NCI-H460 (cell line): ENCODE data around the gene COL9A1. TPM values are rescaled to one million over a fixed set of nuclear protein-coding genes. Genes with fewer than 3 reads are reported as not detected.

Source experiments
- DNase-seq: peaks from one replicate; pipeline ENCODE4 v3.0.0-alpha.2; 2016; ENCODE audit warnings: low read depth; ENCODE audit errors: extremely low read depth
- total RNA-seq: library from RNA; depleted of rRNA; stranded (reverse); fragments of >200 nt; shearing (Covaris generic); gene quantifications from 2 replicates; pipeline ENCODE4 v1.2.3, GENCODE V29; 2014

The COL9A1 gene
- total RNA-seq, 1 experiment from 2014 or later, result not detected

DNA sequence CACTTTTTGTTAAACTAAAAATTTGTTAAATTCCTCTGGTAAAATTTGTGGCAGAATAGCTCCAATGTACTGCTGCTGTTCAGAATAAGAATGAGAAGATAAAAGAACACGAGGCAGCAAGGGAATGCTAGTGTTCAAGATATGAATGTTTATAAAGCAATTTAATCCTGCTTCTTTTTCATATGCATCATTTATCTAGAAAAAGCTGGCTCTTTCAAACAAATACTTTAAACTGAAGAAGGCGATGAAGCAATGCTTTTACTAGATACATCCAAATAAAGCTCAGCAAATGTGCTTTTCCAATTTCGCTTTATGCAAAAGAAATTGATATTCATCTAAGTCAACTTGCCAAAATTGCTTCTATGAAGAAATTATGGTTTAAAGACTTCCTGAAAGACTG, 66.5 kb downstream of the COL9A1 start:
- DNase-seq, result no peak

DNA sequence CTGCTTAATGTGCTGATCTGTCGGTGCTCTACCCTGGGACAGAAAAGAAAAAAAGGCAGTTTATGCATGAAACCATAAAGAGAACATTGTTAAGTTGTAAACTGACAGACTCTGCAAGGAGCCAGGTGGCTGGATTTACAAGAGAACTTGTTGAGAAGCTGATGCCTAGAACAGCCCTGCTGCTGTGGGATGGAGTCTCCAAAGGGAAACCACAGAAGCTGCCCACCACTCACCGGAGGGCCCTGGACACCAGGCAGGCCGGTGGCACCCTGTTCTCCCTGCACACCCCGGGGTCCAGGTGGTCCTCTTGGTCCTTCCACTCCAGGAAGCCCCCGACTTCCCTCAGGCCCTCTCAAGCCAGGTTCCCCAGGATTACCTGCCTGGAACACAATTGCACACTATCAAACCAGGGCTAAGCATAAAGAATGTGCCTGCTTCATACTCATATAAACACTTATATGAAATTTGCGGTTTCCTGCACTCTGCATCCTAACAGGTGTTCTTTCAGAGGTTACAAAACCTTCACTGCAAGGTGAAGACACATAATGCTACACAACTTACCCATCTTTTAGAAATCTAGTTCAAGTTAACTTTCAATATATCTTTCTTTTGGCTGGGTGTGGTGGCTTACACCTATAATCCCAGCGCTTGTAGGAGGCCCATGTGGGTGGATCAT, 68.2 kb downstream of the COL9A1 start:
- DNase-seq, result no peak

DNA sequence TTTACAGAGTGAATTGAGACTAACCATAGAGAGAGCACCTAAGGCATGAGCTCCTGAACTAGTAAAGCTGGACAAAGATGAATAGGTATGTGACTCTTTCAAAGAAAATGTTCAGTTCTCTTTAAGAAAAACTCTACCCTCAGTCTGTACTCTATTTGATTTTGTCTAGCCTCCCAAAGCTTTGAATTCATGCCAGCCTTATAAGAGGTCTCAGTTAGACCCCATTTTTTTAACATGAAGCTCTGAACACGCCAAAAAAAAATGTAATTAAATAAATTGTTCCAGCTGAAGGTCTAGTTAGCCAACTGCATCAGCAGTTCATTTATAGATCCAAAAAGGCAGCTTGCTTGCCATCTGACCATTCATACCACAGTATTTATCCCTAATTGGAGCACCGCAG, 71.6 kb downstream of the COL9A1 start:
- no peak for DNase-seq

DNA sequence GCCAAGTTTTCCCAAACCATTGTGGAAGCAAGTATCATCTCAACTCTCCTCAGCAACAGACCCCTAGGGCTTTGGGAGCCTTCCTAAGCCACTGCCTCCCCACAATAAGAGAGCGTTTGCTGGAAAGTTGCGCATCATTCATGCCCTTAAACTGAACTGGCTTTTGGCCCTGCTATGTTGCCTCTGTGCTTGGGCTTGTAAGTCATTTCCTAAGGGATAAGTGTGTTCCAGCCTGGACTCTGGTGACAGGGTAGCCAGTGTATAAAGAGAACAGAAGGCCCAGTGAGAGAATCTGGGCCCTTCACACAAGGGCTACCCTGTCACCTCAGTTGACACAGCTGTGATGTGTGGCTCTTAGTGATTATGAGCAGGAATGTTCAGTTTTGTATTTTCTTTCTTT, 77.8 kb downstream of the COL9A1 start:
- DNase-seq, result no peak

DNA sequence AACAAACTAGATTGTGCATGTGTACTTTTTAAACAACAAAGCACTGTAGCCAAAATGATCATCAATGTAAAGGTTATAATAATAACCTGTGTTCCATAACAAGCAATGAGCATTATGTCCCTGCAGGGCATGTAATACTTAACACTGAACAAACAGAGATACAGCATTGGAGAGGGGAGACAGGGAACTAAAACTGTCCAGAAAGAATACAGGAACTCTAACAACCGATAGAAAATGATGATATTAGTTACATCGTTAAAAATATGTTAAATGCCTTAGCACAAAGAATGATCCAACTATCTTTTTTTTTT, 80.5 kb downstream of the COL9A1 start:
- DNase-seq, result no peak

DNA sequence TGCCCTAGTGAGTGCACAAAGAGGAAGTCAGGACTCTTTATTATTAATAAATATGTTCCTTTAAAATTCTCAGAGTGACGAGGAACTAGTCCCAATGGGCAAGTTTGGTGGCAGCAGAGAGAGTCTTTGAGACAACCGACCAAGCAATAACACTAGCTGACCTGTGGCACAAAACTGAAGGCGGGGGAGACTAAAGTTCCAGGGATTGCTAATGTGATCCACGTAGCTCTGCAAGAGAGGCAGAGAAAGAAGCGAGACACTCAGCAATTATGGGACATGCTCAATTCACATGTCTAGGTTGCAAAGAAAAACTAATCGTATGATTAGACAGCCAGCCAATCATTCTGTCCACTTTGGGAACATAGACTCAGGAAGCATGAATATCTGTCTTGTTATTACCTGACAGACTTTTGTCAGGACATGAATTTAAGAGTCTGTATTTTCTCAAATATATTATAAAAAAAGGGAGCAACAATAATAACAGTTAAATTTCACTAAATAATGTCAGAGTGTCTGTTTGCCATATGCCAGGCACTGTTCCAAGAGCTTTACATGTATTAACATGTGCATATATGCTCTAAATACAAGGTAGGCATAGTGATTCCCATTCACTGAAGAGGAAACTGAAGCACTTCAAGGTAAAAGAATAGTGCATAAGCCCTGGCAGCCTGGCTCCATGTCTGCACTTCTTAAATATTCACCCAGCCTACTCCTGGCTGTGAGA, 81.0 kb downstream of the COL9A1 start:
- DNase-seq, result no peak

DNA sequence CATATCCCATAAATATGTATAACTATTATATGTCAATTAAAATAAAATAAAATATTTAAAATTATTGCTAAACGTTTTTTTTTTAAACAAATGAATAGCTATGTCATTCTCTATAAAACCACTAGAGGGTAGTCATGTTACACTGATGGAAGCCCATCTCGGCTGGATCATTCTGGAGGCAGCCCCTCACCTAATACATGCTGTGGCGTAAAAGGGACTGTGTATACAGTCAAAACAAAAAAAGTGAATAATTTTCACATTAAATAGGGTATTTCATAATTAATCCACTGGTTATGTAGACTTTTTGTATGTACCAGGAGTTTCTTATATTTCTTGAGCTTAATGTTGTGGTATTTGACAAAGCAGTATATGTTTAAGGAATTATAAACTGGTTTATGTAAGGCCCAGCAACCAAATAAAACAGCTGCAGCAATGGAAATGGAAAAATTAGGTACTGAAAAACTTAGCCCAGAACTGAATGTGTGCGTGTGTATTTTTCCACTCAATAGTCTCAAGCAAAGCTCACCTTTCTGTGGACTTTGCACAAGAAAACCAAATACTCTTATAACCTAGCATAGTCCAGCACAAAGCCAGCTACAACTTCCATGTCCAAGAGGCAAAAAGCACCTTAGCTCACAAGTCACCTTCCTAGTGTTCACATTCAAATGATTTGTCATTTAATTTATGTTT, 81.7 kb downstream of the COL9A1 start:
- peak; percentile 13 for DNase-seq

DNA sequence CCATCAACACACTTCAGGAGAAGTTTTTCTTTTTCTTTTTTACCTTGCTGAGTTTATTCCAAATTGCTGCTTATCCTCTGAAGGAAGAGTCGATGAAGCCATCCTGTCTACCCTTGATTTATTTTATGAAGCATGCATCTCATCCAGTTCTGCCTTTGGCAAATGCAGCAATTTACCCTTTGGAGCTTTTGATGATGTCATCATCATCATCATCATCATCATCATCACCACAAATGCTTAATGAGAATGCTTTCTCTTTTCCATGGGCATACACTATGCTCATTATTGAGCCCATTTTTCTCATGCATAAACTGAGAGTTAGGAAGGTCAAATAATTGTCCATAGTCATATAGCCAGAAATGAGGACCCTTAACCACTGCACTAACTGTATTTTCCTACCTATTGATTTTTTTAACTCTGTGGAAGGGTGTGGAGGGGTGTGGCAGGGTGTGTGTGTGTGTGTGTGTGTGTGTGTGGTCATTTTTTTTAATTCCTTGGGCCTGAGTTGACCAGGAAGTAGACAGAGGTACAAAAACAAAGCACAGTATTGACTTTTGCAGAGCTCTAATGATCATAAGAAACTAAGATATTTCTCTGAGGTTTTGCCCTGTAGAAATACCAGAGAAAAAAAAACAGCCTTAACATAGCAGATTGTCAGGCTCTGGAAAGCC, 82.8 kb downstream of the COL9A1 start:
- no peak for DNase-seq

DNA sequence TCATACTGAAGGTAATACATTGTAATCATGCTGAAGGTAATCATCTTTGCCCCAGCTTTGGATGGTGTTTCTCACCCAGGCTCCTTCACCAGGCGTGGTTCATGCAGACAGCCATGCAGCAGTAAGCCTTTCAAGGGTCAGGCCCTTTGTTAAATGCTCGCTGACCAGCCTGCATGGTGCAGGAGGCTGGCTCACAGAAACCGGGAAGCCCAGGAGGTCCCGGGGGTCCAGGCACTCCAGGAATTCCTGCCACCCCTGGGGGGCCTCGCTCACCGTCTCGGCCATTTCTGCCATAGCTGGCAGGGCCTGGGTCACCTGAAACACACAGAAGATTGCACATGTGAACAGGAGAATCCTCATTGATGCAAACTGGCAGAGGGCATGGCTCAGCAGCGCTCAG, 86.1 kb downstream of the COL9A1 start:
- no peak for DNase-seq

DNA sequence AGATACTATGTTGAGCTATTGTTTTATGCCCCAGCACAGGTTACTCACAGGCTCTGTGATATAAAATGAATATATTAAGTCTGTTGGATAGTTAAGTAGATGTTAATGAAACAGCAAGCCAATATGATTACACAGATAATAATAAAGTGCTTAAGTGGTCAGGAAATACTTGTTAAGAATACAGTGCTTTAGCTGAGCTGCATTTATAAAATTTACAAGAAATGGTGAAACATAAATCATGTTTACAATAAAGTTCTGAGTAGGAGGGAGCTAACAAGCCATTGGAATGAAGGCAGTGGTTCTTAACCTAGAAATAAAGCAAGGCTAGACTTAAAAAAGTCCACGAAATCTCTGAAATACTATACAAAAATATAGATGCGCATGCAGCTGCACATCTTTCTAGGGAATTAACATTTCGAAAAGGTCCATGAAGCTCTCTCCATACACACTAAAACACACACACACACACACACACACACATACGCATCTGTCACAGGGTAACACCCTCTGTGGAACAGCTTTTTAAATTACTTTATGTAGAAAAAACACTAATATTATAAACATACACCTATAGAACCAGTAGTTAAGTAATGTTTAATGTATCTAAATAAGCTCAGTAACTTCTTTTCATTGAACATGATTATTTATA, 87.3 kb downstream of the COL9A1 start:
- DNase-seq, result no peak

DNA sequence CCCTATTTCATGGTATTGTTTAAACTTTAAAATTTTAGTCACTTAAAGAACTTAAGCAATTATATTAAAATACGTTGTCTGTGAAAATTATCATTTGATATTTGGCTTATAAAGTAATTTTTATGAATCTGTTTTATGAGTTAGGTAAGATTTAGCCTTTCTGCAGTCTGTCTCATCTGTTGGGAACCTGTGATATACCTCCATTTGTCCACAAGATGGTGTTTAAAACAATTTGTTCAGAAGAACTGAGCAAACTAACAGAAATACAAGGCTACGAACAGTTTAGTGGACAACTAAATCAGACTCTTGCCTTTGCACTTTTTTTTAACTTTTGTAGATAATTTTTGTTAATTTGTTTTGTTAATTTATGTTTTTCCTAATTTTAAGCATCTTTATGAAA, 92.4 kb downstream of the COL9A1 start:
- no peak for DNase-seq

DNA sequence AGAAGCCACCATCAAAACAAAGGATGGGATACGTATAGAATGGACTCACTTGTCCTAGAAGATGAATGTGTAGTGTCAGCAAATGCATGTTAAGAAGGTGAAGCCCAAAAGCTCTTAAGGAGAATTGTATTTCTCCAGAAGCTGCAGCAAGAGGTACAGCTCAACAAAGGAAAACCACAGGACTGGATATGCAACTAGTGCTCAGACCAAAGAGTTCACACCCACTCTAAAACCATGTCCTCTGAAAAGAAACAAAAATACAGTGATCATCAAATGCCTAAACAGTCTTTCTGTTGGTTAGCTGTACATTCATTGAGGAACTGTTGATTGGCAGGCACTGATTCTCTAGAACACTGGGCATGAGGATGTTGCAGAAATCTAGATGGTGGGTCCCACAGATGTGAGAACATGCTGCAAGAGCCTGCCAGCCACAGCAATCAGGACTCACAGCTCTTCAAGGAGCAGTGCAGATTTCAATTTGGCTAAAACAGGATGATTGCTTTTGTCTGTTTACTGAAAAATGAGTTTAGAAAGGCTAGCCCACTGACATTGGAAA, 94.6 kb downstream of the COL9A1 start:
- no peak for DNase-seq

DNA sequence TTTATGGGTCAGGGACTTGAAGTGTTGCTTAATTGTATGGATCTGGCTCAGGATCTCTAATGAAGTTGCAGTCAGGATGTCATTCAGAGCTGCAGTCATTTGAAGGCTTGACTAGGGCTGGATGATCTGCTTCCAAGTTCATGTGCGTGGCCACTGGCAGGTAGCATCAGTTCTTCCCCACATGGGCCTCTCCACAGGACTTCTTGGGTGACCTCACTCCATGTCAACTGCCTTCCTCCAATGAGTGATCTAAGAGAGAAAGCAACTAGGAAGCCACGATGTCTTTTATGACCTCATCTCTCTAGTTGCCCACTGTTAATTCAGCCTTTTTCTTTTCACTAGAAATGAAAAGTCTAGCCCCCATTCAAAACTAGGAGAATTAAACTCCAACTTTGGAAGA, 104.1 kb downstream of the COL9A1 start:
- no peak for DNase-seq

DNA sequence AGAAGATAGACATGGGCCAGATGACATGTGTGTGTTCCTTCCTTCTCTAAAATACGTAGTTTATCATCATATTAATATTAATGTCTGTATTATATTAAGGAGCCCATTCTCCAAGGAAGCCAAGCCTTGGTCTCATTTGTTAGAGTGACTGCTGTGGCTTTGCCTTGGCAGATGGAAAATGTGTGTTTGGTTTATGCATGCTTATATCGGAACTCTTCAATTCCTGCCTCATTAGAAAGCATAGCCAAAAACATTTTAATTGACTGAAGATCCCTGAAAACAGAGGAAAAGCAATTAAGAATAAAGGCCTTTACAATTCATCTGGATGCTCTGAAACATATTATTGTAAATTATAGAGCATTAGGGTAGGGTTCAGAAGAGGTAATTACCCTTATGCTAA, 106.4 kb downstream of the COL9A1 start:
- DNase-seq, result no peak

DNA sequence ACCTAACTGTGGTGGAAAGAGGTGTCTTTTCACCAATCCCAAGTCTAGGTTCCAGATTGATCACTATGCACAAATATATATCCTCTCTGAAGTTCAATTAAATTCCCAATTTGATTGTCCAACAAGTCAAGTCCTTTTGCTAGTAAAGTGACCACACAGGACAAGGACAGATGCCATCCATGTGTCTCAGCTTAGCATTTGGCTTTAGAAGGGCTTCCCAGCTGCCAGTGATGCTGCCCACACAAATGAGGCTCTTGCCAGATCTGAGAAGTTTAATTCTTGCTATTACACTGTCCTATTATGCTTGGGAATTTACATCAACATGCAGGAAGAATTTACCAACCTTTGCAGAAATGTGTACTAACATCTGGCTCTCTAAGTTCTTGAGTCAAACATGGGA, 108.5 kb downstream of the COL9A1 start:
- DNase-seq, result no peak

DNA sequence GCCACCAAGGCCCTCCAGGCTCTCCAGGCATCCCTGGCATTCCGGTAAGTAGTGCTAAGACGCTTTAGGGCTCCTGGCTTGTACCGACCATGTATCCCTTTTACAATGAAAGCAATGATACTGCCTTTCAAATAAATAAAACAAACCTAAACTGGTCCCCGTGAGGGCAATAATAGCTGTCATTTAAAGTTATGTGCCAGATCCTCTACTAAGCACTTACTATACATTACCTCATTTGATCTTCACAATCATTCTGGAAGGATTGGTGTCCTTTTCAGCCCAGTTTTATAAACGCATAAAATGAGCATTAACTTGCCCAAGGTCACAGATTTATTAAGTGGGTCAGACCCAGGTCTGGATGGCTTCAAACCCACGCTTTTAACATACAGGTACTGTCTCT, 114.7 kb downstream of the COL9A1 start:
- DNase-seq, result no peak

DNA sequence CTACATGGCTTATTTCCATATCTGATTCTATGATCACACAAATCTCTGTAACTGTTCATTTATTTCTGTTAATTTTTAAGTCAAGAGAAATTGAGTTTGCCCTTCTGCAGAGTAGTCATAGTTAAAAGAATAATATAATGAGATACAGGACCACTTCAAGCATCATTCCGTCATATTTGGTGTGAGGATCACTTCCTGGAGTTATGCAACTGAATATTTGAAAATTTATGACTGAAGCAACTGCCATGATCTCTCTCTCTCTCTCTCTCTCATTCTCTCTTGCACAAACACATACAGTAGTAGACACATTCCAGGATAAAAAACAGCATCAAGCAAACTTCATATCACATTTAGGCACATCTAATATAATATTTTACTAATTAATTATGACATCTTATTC, 116.4 kb downstream of the COL9A1 start:
- DNase-seq, result no peak

DNA sequence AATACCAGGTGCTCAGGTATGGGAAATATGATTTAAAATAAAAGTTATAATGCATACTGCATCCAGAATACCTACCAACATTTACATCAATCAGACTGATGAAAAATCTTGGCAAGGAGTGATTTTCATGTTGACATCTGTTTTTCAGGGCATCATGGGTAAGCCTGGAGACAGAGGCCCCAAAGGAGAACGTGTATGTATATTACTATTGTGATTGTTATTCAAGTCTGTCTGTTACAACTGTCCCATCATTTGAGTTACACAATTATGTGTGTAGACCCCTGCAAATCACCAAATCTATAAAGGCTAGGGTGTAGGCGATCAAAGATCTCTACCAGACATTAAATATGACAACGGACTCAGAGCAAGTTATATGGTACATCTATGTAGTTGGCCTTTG, 118.2 kb downstream of the COL9A1 start:
- no peak for DNase-seq

DNA sequence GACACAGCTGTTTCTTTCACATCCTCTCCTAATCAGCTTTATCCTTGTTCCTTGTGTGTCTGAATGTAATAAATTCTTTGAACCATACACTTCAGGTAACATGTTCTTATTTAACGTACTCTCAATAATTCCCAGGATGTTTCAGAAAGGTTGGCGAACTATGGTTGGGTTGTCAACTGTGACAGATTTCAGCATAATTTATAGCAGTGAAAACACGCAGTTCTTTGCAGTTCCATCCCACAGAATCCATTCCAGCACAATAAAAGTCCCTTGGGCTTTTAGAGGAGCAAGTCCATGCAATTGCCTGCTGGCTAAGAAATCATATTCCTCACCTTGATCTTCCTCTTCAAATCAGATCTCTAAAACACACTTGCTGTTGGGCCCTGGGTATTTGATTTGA, 119.3 kb downstream of the COL9A1 start:
- no peak for DNase-seq

DNA sequence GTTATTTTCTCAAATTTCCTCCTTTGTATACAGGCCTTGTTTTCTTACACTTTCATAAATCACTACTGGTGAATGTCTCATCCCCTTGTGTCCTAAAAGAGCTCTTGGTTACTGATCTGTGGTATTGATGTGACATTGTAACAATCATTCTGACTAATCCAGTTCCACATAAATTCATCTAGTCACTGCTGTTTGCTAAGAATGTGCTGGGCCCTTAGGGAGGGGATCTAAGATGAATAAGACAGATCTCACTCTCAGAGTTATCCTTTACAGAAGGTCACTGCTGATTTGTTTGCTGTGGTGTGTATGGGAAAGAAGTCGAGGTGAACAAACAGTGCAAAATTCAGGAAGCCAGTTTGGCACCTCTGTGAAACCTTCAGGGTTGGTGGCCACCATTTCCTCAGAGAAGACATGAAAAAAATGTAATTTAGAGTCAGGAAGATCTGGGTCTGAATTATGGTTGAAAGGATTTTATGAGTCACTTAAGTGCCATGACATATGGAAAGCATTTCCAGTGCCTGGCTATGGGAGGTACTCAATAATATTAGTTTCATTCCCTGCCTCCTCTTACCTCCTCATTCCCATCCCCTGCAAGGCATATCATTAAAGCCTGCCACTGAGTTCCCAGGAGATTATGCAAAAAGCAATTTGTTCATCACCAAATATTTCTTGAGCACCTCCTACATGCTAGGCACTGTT, 121.8 kb downstream of the COL9A1 start:
- no peak for DNase-seq
